ENCODE measurements around the gene RELL2.

DNA sequence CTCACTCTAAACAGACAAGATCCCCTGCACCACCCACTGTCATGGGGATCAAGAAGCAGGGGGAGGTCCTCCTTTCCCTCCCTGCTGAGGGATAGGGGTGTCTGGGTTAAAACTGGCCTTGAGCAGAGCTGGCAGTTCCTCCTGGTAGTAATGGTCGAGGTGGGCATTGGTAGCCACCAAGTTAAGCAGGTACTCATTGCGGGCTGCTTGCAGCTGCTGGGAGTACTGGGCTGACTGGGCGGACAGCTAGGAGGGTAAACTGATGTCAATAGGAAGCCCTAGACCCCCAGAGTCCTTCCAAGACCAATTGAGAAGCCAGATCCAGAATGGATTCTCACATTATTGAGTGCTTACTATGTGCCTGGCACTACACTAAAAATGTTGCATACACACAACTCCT, 11.1 kb downstream of the RELL2 start:
- TF ChIP-seq, protein P1, sequence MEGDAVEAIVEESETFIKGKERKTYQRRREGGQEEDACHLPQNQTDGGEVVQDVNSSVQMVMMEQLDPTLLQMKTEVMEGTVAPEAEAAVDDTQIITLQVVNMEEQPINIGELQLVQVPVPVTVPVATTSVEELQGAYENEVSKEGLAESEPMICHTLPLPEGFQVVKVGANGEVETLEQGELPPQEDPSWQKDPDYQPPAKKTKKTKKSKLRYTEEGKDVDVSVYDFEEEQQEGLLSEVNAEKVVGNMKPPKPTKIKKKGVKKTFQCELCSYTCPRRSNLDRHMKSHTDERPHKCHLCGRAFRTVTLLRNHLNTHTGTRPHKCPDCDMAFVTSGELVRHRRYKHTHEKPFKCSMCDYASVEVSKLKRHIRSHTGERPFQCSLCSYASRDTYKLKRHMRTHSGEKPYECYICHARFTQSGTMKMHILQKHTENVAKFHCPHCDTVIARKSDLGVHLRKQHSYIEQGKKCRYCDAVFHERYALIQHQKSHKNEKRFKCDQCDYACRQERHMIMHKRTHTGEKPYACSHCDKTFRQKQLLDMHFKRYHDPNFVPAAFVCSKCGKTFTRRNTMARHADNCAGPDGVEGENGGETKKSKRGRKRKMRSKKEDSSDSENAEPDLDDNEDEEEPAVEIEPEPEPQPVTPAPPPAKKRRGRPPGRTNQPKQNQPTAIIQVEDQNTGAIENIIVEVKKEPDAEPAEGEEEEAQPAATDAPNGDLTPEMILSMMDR (IDR thresholded peaks at IDR 0.05), result no peak
- no peak for TF ChIP-seq POLR2A (IDR thresholded peaks at IDR 0.05)

All from prostate gland (tissue), 2 donors.